BE2C (cell line): ENCODE data around the gene FBXO11.

ENCODE experiments used
- DNase-seq: peaks from one replicate; pipeline ENCODE4 v3.0.0-alpha.2; 2020
- H3K27me3 ChIP-seq: fragments of 250-450 bp; sonication (Bioruptor Pico); 2 replicates; pipeline ENCODE4 v1.5.1; 2020; ENCODE audit warnings: mild to moderate bottlenecking
- H3K36me3 ChIP-seq: fragments of 250-450 bp; sonication (Bioruptor Pico); 2 replicates; pipeline ENCODE4 v1.5.1; 2020; ENCODE audit warnings: mild to moderate bottlenecking
- H3K4me1 ChIP-seq: fragments of 250-450 bp; sonication (Bioruptor Pico); 2 replicates; pipeline ENCODE4 v1.5.1; 2020
- H3K4me3 ChIP-seq: 2 replicates; pipeline ENCODE4 v1.5.1; 2011; ENCODE audit warnings: low read depth, low read length
- H3K9me3 ChIP-seq: fragments of 250-450 bp; sonication (Bioruptor Pico); 2 replicates; pipeline ENCODE4 v1.5.1; 2020
- CTCF ChIP-seq: IDR thresholded peaks from 2 replicates; pipeline ENCODE4 v1.5.1; 2012; ENCODE audit warnings: mild to moderate bottlenecking, low read depth, low read length

Gene FBXO11

GRCh38 chr2:47870641-47871540, 35.4 kb downstream of the FBXO11 start:
- H3K9me3 ChIP-seq = no peaks in the 10 kb centered on the region
- no peaks in the 10 kb centered on the region for H3K27me3 ChIP-seq
- no peak overlapping the region for H3K4me3 ChIP-seq
- no peaks in the 10 kb centered on the region for H3K4me1 ChIP-seq
- TF ChIP-seq CTCF = no peak
- no peaks in the 10 kb centered on the region for H3K36me3 ChIP-seq
- DNase-seq = no peak

GRCh38 chr2:47869859-47870595, 36.3 kb downstream of the FBXO11 start:
- DNase-seq = no peak
- H3K9me3 ChIP-seq = no peaks in the 10 kb centered on the region
- H3K4me3 ChIP-seq = no peak overlapping the region
- no peaks in the 10 kb centered on the region for H3K4me1 ChIP-seq
- no peaks in the 10 kb centered on the region for H3K36me3 ChIP-seq
- no peaks in the 10 kb centered on the region for H3K27me3 ChIP-seq
- no peak for TF ChIP-seq CTCF

- no peak for DNase-seq
- no peaks in the 10 kb centered on the region for H3K9me3 ChIP-seq
- no peaks in the 10 kb centered on the region for H3K4me1 ChIP-seq
- no peak for TF ChIP-seq CTCF
- no peaks in the 10 kb centered on the region for H3K36me3 ChIP-seq
- no peaks in the 10 kb centered on the region for H3K27me3 ChIP-seq
- no peak overlapping the region for H3K4me3 ChIP-seq
Measured at GRCh38 chr2:47868611-47869352, 37.5 kb downstream of the FBXO11 start.

GRCh38 chr2:47867205-47867604, 39.1 kb downstream of the FBXO11 start:
- Histone ChIP-seq H3K27me3 (no peaks in the 10 kb centered on the region), H3K4me3 (no peak overlapping the region), H3K36me3 (no peaks in the 10 kb centered on the region), H3K9me3 (no peaks in the 10 kb centered on the region), H3K4me1 (no peaks in the 10 kb centered on the region)
- DNase-seq = peak; percentile 8
- TF ChIP-seq CTCF = no peak

GRCh38 chr2:47864566-47864965, 41.7 kb downstream of the FBXO11 start:
- no peak for TF ChIP-seq CTCF
- Histone ChIP-seq H3K9me3 (no peaks in the 10 kb centered on the region), H3K4me3 (no peak overlapping the region), H3K36me3 (no peaks in the 10 kb centered on the region), H3K4me1 (no peaks in the 10 kb centered on the region), H3K27me3 (no peaks in the 10 kb centered on the region)
- DNase-seq = no peak
